Activated CD4-positive, alpha-beta T cell treated with anti-CD3 and anti-CD28 coated beads for 24 hours (primary cell): Measurements from ENCODE around the gene LGR6.

Source experiments
- DNase-seq, 2 donors: peaks; one replicate each; pipeline ENCODE4 v3.0.0-alpha.2; 2020; ENCODE audit warnings: low read depth in 2 of 2

The LGR6 gene

DNA sequence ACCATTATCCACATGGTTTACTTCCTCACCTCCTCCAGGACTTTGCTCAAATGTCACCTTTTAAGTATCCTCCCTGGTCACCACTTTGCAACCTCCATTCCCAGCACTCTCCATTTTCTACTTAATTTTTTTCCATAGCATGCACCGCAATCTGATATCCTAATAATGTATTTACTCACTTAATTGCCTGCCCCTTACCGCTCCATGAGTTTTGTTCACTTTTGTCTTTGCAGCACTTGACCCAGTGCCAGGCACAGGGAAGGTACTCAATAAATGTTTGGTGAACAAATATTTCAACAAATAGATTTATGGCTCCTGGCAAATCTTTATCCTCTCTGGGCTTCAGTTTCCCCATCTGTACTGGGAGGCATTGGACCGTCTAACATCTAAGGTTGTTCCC lies 94.6 kb downstream of the LGR6 start:
- no peak for DNase-seq

DNA sequence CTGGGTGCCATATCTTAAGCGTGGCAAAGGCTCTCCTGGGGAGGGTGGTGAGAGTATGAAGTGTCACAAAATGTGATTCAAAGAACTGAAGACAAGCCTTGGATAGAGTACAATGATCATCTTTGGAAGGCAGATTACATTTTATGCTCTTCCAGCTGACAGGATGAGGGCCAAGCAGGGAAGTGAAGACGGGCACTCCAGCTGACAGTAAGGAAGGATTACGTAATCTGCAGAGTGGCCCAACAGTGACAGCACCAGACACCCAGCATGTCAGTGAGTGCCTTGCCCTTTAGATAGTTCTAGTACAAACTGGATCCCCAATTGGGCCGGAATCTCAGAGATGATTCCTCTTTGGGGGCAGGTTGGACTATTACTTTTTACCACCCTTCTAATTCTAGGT lies 95.4 kb downstream of the LGR6 start:
- no peak for DNase-seq

DNA sequence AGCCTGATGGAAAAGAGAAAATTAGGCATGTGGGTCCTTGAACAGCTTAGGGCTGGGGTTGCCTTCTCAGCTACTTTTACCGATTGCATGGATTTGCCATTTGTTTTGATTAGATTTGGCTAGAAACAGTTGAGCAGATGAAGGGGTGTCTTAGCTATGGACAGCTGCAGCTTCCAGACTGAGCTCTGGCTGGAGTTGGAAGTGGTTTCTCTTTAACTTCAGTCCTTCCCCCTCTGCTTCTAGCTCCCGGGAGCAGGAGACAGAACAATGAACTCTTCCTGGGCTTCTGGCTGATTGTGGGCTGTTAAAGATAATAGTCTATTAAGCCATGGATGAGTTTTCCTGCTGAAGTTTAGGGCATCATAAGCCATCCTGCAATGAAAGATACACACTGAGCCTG lies 97.4 kb downstream of the LGR6 start:
- DNase-seq, result no peak

DNA sequence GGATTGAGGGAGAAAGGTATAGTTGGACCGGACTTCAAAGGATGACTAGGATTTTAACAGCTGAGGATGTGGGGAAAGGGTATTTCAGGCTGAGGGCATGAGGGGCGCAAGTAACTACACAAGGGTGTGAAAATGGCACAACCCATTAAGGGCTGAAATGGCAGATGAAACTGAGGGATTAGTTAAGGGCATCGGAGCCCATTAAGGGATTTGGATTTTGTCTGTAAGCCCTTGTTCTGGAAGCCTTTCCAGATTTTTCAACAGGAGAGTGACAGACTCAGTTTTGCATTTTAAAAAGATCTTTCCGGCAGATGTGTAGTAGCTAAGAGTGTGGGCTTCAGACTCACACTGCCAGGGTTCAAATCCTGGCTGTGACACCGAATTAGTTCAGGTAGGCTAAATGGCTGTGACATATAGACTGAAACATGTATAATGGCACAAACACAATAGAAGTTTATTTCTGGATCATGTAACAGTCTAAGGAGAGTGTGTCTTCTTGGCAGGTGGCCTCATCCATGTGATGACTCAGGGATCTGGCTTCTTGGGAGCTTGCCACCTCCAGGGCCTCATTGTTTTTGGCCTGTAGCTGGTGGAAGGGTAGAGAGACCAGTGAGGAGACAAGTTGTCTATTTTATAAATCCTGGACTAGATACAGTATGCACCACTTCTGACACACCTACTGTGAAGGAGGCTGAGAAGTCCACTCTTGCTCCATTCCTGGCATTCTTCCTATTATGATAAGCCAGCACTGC lies 98.5 kb downstream of the LGR6 start:
- DNase-seq, result no peak

DNA sequence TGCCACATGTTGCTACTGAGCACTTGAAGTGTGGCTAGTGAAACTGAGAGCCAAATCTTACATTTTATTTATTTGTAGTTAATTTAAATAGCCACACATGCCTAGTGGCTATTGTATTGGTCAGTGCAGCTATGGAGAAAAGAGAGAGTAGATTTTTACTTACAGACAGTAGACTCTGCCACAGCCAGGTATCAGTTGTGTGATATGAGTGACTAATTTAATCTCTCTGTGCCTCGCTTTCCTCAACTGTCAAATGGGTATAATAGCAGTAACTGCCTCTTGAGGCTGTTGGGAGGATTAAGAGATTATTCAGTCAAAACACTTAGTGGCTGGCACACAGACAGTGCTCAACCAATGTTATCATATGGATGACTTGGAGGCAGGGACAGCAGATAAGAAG lies 99.2 kb downstream of the LGR6 start:
- DNase-seq, result no peak

DNA sequence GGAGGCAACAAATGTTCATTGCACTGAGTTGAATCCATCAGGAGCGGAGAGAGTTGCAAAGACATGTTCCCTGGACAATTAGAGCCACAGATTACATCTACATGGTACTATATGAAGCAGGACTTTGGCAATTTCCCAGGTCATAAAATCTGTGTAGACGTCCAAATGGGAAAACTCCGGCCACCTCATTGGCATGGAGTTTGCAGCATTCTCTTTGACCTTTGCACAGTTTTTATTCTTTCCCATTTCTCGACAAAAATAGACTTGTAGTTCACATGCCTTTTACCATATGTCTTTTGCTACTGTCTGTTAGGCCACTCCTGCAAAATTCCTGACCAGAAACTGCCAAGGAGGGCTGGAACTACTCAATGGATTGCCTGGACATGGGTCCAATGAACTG lies 100.0 kb downstream of the LGR6 start:
- DNase-seq, result no peak

DNA sequence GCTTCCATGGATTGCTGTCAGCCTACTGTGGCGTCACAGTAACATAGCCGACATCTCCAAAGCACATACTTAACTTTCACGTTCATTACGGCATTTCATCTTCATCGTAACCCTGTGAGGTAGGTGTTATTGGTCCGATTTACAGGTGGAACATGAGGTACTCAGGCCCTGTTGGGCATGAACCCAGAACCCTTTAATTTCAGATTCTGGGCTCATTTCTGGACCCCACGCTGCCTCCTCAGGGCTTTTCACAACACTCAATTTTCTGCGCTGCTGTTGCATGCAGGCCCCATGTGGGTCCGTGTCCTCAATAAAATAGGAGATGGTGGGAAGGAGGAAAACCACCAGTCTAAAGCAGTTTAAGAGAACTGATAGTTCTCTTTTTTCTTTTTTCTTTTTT lies 108.6 kb downstream of the LGR6 start:
- no peak for DNase-seq

DNA sequence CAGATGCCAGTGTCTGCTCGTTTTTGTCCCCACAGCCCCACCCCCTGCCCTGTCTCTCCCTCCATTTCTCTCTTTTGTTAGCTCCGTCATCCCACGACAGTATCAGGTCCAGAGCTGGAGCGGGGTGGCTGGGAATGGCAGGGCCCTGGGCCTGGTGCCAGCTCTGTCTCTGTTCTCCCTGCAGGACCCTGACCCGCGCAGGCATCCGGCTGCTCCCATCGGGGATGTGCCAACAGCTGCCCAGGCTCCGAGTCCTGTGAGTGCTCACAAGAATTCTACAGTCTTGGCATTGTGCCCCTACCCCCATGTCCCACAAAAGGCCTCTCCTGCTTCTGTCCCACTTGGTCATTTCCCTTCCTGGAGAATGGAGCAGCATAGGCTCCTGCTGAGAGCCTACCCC lies 110.8 kb downstream of the LGR6 start:
- DNase-seq, result no peak

DNA sequence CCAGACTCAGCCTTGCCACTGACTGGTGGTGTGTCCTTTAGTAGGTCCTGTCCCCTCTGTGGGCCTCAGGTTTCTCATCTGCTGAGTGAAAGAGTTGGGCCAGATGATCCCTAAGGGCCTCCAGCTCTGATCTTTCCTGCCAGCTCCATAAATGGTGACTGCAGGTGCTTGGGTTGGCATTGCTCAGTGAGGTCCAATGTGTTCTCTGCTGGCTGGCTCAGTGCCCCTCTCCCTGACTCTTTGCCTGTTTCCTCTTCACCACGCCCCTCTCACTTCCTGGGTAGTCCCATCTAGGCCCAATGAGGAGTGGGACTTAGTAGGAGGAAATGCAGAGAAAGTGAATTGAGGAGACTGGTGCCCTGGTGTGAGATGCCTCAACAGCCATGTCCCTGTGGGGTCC lies 111.6 kb downstream of the LGR6 start:
- no peak for DNase-seq

DNA sequence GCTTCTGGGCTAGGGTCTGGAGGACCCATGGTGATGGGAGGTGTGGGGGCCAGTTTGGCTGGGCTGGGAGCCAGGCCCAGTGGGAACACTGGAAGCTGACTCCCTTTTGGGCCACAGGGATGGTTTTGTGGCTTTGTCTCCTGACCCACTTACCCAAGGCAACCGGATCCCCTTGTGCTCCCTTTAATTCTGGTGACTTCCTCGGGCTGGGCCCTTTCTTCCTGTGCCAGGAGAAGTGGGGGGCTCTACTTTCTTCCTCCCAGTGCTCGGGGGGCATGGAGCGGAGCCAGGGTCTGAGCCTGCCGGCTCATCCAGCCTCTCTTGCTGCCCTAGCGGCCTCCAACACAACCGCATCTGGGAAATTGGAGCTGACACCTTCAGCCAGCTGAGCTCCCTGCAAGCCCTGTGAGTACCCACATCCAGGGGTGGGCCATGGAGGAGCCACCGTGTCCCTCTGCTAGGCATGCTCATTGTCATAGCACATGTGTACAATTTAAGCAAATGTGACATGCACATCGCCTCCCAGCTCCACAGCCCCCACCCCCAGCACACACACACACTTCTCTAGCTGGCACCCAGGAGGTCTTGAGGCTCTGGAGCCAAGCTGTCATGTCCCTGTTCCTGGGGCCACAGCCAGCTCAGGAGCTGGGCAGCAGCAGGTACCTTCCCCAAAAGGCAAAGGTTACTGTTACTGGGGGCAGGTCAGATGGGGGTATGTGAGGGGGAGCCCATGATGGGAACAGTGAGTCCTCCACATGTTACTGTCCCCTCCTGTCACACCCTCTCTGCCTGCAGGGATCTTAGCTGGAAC lies 113.1 kb downstream of the LGR6 start:
- no peak for DNase-seq

DNA sequence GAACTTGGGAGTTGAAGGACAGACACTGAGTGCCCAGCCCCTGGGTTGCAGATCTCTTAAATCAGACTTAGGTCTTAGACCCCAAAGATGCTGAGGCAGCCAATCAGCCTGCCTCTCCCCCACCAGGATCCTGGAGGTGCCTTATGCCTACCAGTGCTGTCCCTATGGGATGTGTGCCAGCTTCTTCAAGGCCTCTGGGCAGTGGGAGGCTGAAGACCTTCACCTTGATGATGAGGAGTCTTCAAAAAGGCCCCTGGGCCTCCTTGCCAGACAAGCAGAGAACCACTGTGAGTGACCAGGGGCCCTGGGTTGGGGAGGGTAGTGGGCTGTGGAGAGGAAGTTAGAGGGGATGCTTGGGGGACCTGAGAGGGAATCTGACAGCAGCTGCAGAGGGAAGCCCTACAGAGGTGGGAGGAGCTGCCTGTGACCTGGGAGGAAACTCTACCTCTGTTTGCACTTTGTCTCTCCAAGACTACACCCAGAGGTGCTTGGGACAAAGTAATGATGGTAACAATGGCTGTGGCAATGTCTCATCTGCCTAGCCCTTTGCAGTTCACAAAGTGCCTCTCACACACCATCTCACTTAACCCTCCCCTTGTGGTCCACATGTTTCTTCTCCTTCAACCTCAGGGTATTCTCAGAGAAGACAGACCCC lies 116.6 kb downstream of the LGR6 start:
- DNase-seq, result no peak

DNA sequence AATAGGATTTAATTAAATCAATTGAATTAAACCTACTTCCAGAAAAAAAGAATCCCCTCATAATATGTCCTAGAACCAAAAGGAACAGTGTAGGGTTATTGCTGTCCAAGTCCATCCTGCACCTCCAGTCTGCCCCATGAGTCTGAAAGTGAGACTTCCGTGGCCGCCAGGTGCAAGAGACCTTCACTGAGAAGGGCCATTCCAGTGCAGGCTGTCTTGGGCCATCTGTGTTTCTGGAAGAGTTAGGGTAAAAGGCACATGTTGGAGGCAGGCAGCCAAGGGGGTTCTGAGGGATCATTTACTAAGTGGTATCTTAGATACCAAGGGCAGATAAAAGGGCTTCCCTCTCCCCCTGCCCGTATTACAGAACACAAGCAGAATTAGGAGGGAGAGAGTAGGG lies 117.1 kb downstream of the LGR6 start:
- DNase-seq, result no peak

DNA sequence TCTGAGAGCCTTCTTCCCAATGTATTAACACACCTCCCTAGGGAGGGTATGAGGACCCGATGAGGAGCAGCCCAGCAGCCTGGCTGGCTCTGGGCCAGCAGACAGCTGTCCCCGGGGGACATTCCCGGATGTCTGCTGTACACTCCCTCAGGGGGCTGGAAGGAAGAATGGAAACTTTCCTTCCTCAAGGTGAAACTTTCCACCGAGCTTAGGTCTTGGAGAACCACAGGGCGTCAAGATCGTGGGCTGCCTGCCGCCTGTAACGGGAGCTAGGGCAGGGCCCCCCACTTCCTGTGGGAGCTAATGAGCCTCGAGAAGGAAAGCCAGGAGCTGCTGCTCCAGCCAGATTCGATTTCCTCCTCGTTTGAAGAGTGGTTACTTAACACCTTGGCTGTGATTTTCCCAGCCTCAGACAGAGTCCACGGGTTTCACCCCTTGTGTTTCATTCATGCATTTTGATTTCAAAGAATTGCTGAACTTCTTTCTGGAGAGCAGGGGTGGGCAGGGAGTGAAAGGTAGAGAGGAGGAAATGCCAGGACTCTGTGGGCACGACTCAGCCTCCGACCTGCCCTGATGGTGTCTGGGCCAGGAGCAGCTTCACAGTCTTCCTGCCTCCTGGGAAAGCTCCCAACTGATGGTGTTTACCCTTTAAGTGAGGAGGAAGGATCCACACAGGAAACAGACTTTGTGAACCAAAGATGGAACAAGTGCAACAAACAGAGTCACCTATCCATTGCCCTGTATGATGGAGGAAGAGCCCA lies 118.5 kb downstream of the LGR6 start:
- DNase-seq, result no peak

DNA sequence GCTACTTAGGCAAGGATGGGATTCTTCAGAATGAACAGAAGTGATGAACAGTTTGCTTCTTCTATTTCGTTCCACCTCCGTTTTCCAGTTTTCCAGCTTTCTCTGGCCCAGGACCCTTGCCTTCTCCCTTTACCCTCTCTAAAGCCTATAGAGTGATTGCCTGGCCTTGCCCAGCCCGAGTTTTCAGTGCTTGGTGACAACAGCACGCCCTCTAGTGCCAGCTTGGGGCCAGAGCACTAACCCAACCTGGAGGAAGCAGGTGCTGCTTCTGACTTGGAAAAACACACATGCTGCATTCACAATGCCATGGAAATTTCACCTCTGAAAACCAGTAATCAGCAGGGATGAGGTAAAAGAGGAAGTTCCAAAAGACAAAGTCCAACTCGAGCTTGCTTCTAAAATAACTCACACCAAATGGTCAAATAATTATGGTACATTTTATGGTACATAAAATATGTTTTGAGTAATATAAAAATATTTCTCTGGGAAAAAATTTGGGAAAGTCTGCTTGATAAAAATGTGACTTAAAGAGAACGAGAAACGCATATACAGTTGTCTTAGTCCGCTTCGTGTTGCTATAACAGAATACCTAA lies 122.1 kb downstream of the LGR6 start:
- DNase-seq, result peak; percentile 64 to 68

DNA sequence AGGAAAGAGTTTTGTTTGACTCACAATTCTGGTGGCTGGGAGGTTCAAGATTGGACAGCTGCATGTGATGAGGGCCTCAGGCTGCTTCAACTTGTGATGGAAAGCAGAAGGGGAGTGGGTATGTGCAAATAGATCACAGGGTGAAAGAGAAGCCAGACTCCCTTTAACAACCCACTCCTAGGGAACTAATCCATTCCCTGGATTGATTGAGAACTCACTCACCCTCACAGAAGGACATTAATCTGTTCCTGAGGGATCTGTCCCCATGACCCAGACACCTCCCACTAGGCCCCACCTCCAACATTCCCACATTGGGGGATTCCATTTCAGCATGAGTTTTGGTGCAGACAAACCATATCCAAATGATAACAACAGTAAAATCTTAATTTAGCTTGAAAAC lies 122.6 kb downstream of the LGR6 start:
- DNase-seq, result no peak

DNA sequence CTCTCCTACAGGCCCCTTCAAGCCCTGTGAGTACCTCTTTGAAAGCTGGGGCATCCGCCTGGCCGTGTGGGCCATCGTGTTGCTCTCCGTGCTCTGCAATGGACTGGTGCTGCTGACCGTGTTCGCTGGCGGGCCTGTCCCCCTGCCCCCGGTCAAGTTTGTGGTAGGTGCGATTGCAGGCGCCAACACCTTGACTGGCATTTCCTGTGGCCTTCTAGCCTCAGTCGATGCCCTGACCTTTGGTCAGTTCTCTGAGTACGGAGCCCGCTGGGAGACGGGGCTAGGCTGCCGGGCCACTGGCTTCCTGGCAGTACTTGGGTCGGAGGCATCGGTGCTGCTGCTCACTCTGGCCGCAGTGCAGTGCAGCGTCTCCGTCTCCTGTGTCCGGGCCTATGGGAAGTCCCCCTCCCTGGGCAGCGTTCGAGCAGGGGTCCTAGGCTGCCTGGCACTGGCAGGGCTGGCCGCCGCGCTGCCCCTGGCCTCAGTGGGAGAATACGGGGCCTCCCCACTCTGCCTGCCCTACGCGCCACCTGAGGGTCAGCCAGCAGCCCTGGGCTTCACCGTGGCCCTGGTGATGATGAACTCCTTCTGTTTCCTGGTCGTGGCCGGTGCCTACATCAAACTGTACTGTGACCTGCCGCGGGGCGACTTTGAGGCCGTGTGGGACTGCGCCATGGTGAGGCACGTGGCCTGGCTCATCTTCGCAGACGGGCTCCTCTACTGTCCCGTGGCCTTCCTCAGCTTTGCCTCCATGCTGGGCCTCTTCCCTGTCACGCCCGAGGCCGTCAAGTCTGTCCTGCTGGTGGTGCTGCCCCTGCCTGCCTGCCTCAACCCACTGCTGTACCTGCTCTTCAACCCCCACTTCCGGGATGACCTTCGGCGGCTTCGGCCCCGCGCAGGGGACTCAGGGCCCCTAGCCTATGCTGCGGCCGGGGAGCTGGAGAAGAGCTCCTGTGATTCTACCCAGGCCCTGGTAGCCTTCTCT lies 124.6 kb downstream of the LGR6 start:
- no peak for DNase-seq

DNA sequence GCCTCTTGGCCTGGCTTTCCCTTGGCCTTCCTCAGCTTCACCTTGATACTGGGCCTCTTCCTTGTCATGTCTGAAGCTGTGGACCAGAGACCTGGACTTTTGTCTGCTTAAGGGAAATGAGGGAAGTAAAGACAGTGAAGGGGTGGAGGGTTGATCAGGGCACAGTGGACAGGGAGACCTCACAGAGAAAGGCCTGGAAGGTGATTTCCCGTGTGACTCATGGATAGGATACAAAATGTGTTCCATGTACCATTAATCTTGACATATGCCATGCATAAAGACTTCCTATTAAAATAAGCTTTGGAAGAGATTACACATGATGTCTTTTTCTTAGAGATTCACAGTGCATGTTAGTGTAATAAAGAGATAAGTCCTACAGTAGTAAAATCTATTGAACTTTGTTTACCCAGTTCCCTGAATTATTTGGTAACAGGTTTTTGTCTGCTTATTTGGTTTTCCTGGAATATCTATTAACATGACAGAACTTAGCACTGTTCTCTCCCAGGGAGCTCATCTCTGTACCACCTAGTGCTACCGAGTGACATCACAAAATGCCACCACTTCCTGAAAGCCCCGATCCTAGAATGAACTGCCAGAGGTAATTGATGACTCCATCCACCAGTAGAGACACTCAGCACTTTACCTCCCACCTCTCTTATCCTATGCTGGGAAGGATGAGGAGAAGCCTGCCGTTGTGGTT lies 125.9 kb downstream of the LGR6 start:
- DNase-seq, result no peak

DNA sequence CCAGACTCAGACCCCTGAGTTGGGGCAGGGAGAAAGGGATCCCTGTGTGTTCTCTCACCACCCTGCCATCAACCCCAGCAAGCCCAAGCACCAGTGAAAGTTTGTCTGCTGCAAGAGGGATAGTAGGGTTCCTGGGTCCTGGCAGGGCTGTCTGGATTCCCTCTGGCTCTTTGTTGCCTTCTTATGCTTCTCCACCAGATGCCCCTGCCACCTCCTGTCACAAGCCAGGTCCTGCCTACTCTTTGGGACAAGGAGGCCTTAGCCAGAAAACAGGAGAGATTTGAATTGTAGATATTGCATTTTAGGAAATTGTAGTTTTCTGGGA lies 126.4 kb downstream of the LGR6 start:
- no peak for DNase-seq

DNA sequence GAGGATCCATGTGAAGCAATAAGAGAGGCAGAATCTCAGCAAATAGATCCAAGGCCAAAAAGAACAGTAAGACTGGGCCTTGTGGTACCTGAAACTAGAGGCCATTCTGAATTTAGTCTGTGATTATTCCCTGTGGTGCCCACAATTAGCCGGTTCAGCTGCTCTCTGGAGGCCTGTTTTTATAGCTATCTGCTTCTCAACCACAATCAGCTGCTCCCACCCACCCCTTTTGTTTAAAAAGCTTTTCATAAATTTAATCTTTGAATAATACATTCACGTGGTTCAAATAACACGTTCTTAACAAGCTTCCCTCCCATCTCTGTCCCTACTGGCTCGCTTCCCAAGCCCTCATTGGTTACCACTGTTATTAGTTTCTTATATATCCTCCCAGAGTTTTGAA lies 130.1 kb downstream of the LGR6 start:
- DNase-seq, result no peak

DNA sequence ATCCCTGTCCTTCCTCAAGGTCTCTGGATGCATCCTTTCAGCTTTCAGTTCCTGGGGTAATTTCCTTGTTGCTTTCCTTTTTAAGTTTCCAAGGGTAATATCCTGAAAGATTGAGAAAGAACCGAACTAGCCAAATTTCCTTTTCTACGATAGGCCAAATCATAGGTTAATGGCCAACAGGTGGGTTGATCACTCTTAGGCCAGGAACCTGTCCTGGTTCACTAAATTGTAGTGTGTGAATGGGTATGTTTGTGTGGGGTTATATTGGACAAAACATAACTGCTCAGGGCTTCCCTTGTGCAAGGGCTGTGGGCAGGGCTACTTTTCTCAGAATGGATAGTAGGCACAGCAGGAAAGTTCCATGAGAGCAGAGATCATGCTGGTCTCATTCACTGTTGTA lies 131.0 kb downstream of the LGR6 start:
- no peak for DNase-seq
